K562 (cell line): ENCODE data around the gene DNAJC30. TPM values are rescaled to one million over a fixed set of nuclear protein-coding genes. Genes with fewer than 3 reads are reported as not detected.
A peak's percentile ranks its signal among the peaks of the same experiment; 100 is the strongest.

Source experiments
- ATAC-seq: fragments of 200-7000 bp; cut with Tn5 transposase; 3 replicates; pipeline ENCODE4 v1.9.1; 2020; ENCODE audit warnings: moderate library complexity
- BruUV-seq: library from RNA; stranded (reverse); fragments of 400-500 nt; replicated peaks from 2 replicates; lab custom pipeline; 2021; lab: Mats Ljungman, UMichigan
- CTCF ChIA-PET: fragments of 300-600 bp; formaldehyde crosslinking; extraction: SDS; loops from one replicate; lab custom pipeline; 2021; ENCODE audit warnings: low intra/inter-chr PET ratio; lab: Yijun Ruan, JAX
- POLR2A ChIA-PET: fragments of 300-600, 350-650 bp; sonication (Branson Sonifier 250); formaldehyde crosslinking; extraction: SDS; loops from one replicate; lab custom pipeline; 2021; ENCODE audit warnings: antibody characterized with exemption, inconsistent platforms; lab: Yijun Ruan, JAX
- DNase-seq, 4 experiments: peaks; one replicate each; pipeline versions ENCODE4 v3.0.0 to v3.0.0-alpha.2; 2011 to 2018; ENCODE audit warnings: low spot score in 3 of 4, mixed read lengths in 3 of 4; ENCODE audit errors: extremely low read depth in 1 of 4
- FAIRE-seq: peaks from 2 replicates; lab custom pipeline; 2011; peaks lifted over from hg19 to GRCh38; lab: Jason Lieb, UNC
- H2AFZ ChIP-seq: 2 replicates; pipeline ENCODE4 v1.6.0; 2011; ENCODE audit warnings: low read depth, low read length, control low read depth, inconsistent platforms
- H3K27ac ChIP-seq: fragments of 200-600 bp; 3 replicates; pipeline ENCODE4 v1.8.0; 2011; ENCODE audit warnings: low read depth, mild to moderate bottlenecking, control low read depth, inconsistent platforms, low read length, moderate library complexity, mixed read lengths; ENCODE audit errors: extremely low read depth
- H3K27me3 ChIP-seq, 2 experiments: fragments of 300-600 bp in 1 of 2; 2 replicates in 1 of 2; 3 replicates in 1 of 2; pipeline versions ENCODE4 v1.6.0 to v1.8.0; 2011; ENCODE audit warnings: inconsistent platforms in 2 of 2, low read length in 2 of 2, mild to moderate bottlenecking in 1 of 2, mixed read lengths in 1 of 2, moderate library complexity in 1 of 2; ENCODE audit not compliant: control insufficient read depth in 2 of 2, insufficient read depth in 2 of 2
- H3K36me3 ChIP-seq: fragments of 300-600 bp; 3 replicates; pipeline ENCODE4 v1.8.0; 2011; ENCODE audit warnings: mild to moderate bottlenecking, low read length, inconsistent platforms; ENCODE audit not compliant: control insufficient read depth, insufficient read depth
- H3K4me1 ChIP-seq, 2 experiments: fragments of 200-600 bp in 1 of 2; replicated peaks in 1 of 2; 2 replicates in 1 of 2; 3 replicates in 1 of 2; pipeline versions ENCODE4 v1.5.1 to v1.8.0; 2011; ENCODE audit warnings: inconsistent platforms in 2 of 2, low read length in 2 of 2, mild to moderate bottlenecking in 1 of 2, mixed read lengths in 1 of 2, moderate library complexity in 1 of 2; ENCODE audit not compliant: control insufficient read depth in 2 of 2, insufficient read depth in 2 of 2
- H3K4me2 ChIP-seq: 2 replicates; pipeline ENCODE4 v1.6.1; 2011; ENCODE audit warnings: low read length, control low read depth, inconsistent platforms, mixed read lengths; ENCODE audit not compliant: insufficient read depth
- H3K4me3 ChIP-seq: fragments of 200-600 bp; sonication (generic), shearing (Covaris generic); 2 replicates; pipeline ENCODE4 v1.5.1; 2016; ENCODE audit warnings: control low read depth, inconsistent platforms
- H3K79me2 ChIP-seq: fragments of 200-600 bp; 3 replicates; pipeline ENCODE4 v1.8.0; 2011; ENCODE audit warnings: low read length, inconsistent platforms; ENCODE audit not compliant: control insufficient read depth, insufficient read depth
- H3K9ac ChIP-seq, 2 experiments: 2 replicates each; pipeline versions ENCODE4 v1.6.0 to v1.6.1; 2011; ENCODE audit warnings: low read depth in 2 of 2, low read length in 2 of 2, control low read depth in 1 of 2, inconsistent platforms in 1 of 2, mild to moderate bottlenecking in 1 of 2, mixed read lengths in 1 of 2; ENCODE audit not compliant: insufficient read depth in 1 of 2
- H3K9me1 ChIP-seq: one replicate; pipeline ENCODE4 v1.6.0; 2011; ENCODE audit warnings: inconsistent platforms, mild to moderate bottlenecking, low read length, moderate library complexity; ENCODE audit not compliant: control insufficient read depth, insufficient read depth
- H3K9me3 ChIP-seq: replicated peaks from 2 replicates; pipeline ENCODE4 v1.5.1; 2011; ENCODE audit warnings: low read depth, low read length, inconsistent platforms; ENCODE audit not compliant: control insufficient read depth, insufficient read depth
- H4K20me1 ChIP-seq: replicated peaks from 2 replicates; pipeline ENCODE4 v1.6.1; 2011; ENCODE audit warnings: low read length, inconsistent platforms, mixed read lengths; ENCODE audit not compliant: control insufficient read depth, insufficient read depth
- REST ChIP-seq, 2 experiments: fragments of 450-650 bp; formaldehyde crosslinking in 1 of 2; IDR thresholded peaks; 2 replicates each; pipeline versions ENCODE4 v1.4.0 to v1.6.1; 2014 to 2020; ENCODE audit warnings: mild to moderate bottlenecking in 2 of 2, borderline replicate concordance in 1 of 2, low read depth in 1 of 2
- ZFP36 ChIP-seq: fragments of 150-350 bp; IDR thresholded peaks from 2 replicates; pipeline ENCODE4 v1.6.1; 2018; ENCODE audit warnings: low read length, low read depth; ENCODE audit not compliant: partially characterized antibody
- WGBS: fragments of 100-300 bp; shearing (Covaris generic); methylation state at CpG from one replicate; pipeline ENCODE4 v1.1.6; 2016; ENCODE audit warnings: low coverage, mixed read lengths; ENCODE audit not compliant: insufficient coverage; ENCODE audit errors: missing lambda C conversion rate; 5-methylcytosine and 5-hydroxymethylcytosine counted together
- in situ Hi-C: fragments of 300-500 bp; cut with MboI; formaldehyde crosslinking; loops from 4 replicates; pipeline ENCODE4 v1.15.0; 2018; ENCODE audit warnings: inconsistent platforms, mixed read lengths
- intact Hi-C: fragments of 100-400 bp; cut with micrococcal nuclease; formaldehyde crosslinking; loops from 2 replicates; pipeline ENCODE4 v1.14.2; 2022
- polyA plus RNA-seq, 8 experiments: library from polyadenylated mRNA; depleted of rRNA in 4 of 8; stranded (reverse) in 5 of 8; unstranded in 3 of 8; fragments of >200 nt; fragmentation: Nextera tagmentation in 2 of 8; fragmentation: Illumina TruSeq in 1 of 8; extraction: Ambion mirVana in 2 of 8; extraction: Trizol in 1 of 8; gene quantifications; 2 replicates each; pipeline versions ENCODE4 v1.2.1 to v1.2.3, GENCODE V29; 2011 to 2014; ENCODE audit warnings: inconsistent platforms in 1 of 8, missing spikeins in 1 of 8
- total RNA-seq, 7 experiments: library from RNA; depleted of rRNA in 6 of 7; stranded (reverse); fragments of >200 nt in 6 of 7; fragmentation: Illumina TruSeq in 2 of 7; extraction: Trizol in 2 of 7; gene quantifications; 2 replicates each; pipeline versions ENCODE4 v1.2.1 to v1.2.3, GENCODE V29; 2011 to 2021; ENCODE audit warnings: low replicate concordance in 1 of 7

Gene DNAJC30
- total and polyA plus RNA-seq, 9 of the 15 experiments (the other 6 are each of a cell fraction or from before 2014, with no cell fraction given) = 1.1 to 11.3 (median 4.6) TPM

GRCh38 chr7:73646785-73647724, 36.2 kb downstream of the DNAJC30 start:
- H4K20me1 ChIP-seq = 0 out of 2 replicates have a peak, but pooled peaks cover 3% of the 10 kb centered on the region
- H3K4me3 ChIP-seq = no peak overlapping the region
- DNase-seq (no peak), FAIRE-seq (no peak), ATAC-seq (no peak; the same call in 2 of the 3 replicates)
- 16% methylated on average over 16 of the region's 16 CpGs for WGBS
- intact Hi-C loops (no loop called here), in situ Hi-C loops (no loop called here)
- CTCF ChIA-PET = no interaction called here
- no peaks in the 10 kb centered on the region; the same call in 1 of the 2 replicates for H3K9me3 ChIP-seq
- no peak overlapping the region for H3K4me2 ChIP-seq
- no peaks in the 10 kb centered on the region for H3K36me3 ChIP-seq
- no peak overlapping the region for H3K27ac ChIP-seq
- H3K9me1 ChIP-seq = no peaks in the 10 kb centered on the region
- peaks cover 0 to 14% of the 10 kb centered on the region in 2 experiments; a peak in 2 of 5 replicates for H3K4me1 ChIP-seq
- no peak for TF ChIP-seq REST (IDR thresholded peaks at IDR 0.05; ENCODE audit: borderline replicate concordance)
- no peak for TF ChIP-seq REST (CRISPR knock-in tag; IDR thresholded peaks at IDR 0.05; ENCODE audit: low read depth)
- peak; percentile 27 for TF ChIP-seq ZFP36
- no TSS peak for BruUV-seq
- no peak overlapping the region for H2AFZ ChIP-seq
- H3K9ac ChIP-seq = 0 out of 4 replicates have a peak overlapping the region, but pooled peaks of 1 of the 2 experiments have one; percentile 22
- POLR2A ChIA-PET = interaction anchor here (0.5 to 1.8 kb wide), 5 partner anchors 10 to 62 kb away, joined by 3 to 11 read pairs (median 4); no protein-coding TSS in a partner anchor
- H3K27me3 ChIP-seq = peaks cover 31 to 73% of the 10 kb centered on the region in 2 experiments
- H3K79me2 ChIP-seq = no peaks in the 10 kb centered on the region
